HG03064 (cell line): ENCODE measurements around the gene EYA2.

Source experiments
- ATAC-seq: cut with Tn5 transposase; IDR thresholded peaks from one replicate; pipeline ENCODE4 v1.9.1; 2021; ENCODE audit warnings: low read depth; ENCODE audit not compliant: unreplicated experiment

The EYA2 gene

GRCh38 chr20:47097691-47098622 lies 203.3 kb downstream of the EYA2 start:
- ATAC-seq = no peak

- no peak for ATAC-seq
Observed at GRCh38 chr20:47099093-47099492, 204.4 kb downstream of the EYA2 start.

- ATAC-seq = no peak
Observed at GRCh38 chr20:47099825-47100441, 205.3 kb downstream of the EYA2 start.

GRCh38 chr20:47102629-47103028 lies 208.0 kb downstream of the EYA2 start:
- no peak for ATAC-seq

- no peak for ATAC-seq
Observed at GRCh38 chr20:47106786-47107185, 212.1 kb downstream of the EYA2 start.

GRCh38 chr20:47108994-47109393 lies 214.4 kb downstream of the EYA2 start:
- no peak for ATAC-seq

GRCh38 chr20:47110819-47111218 lies 216.2 kb downstream of the EYA2 start:
- no peak for ATAC-seq

GRCh38 chr20:47111576-47111975 lies 216.9 kb downstream of the EYA2 start:
- no peak for ATAC-seq

GRCh38 chr20:47113362-47114109 lies 218.9 kb downstream of the EYA2 start:
- no peak for ATAC-seq

GRCh38 chr20:47115694-47116093 lies 221.1 kb downstream of the EYA2 start:
- no peak for ATAC-seq

- no peak for ATAC-seq
Observed at GRCh38 chr20:47117371-47117770, 222.7 kb downstream of the EYA2 start.

- no peak for ATAC-seq
Observed at GRCh38 chr20:47117773-47118172, 223.1 kb downstream of the EYA2 start.

- ATAC-seq = no peak
Observed at GRCh38 chr20:47118206-47118605, 223.6 kb downstream of the EYA2 start.

- ATAC-seq = no peak
Observed at GRCh38 chr20:47118641-47119040, 224.0 kb downstream of the EYA2 start.

- ATAC-seq = no peak
Observed at GRCh38 chr20:47120346-47120936, 225.8 kb downstream of the EYA2 start.

- no peak for ATAC-seq
Observed at GRCh38 chr20:47122560-47122959, 227.9 kb downstream of the EYA2 start.

GRCh38 chr20:47124181-47124717 lies 229.6 kb downstream of the EYA2 start:
- no peak for ATAC-seq

GRCh38 chr20:47125508-47125757 lies 230.8 kb downstream of the EYA2 start:
- no peak for ATAC-seq

- ATAC-seq = no peak
Observed at GRCh38 chr20:47125758-47126591, 231.3 kb downstream of the EYA2 start.

- no peak for ATAC-seq
Observed at GRCh38 chr20:47126709-47127108, 232.1 kb downstream of the EYA2 start.
